GM18508 (cell line): ENCODE data around the gene MOG.

Experiments
- ATAC-seq: cut with Tn5 transposase; IDR thresholded peaks from one replicate; pipeline ENCODE4 v1.9.1; 2021; ENCODE audit warnings: moderate number of reproducible peaks; ENCODE audit not compliant: insufficient read depth, unreplicated experiment

MOG gene

GRCh38 chr6:29656798-29657197, at the start of gene MOG:
Gene MOG (plus strand): TSS chr6:29657092. CDS start chr6:29657210, 118 bp downstream.
- no peak for ATAC-seq

- no peak for ATAC-seq
Measured at GRCh38 chr6:29608131-29608530, 48.8 kb upstream of the MOG start.

GRCh38 chr6:29610540-29610939, 46.4 kb upstream of the MOG start:
- no peak for ATAC-seq

- ATAC-seq = no peak
Measured at GRCh38 chr6:29611426-29611825, 45.5 kb upstream of the MOG start.

- no peak for ATAC-seq
Measured at GRCh38 chr6:29617782-29618554, 38.9 kb upstream of the MOG start.

GRCh38 chr6:29619578-29620160, 37.2 kb upstream of the MOG start:
- no peak for ATAC-seq

GRCh38 chr6:29620630-29621029, 36.3 kb upstream of the MOG start:
- no peak for ATAC-seq

GRCh38 chr6:29624520-29624961, 32.4 kb upstream of the MOG start:
- ATAC-seq = no peak

GRCh38 chr6:29625337-29625930, 31.5 kb upstream of the MOG start:
- no peak for ATAC-seq

GRCh38 chr6:29626948-29627754, 29.7 kb upstream of the MOG start:
- no peak for ATAC-seq

- no peak for ATAC-seq
Measured at GRCh38 chr6:29627755-29628418, 29.0 kb upstream of the MOG start.

- ATAC-seq = no peak
Measured at GRCh38 chr6:29628419-29629281, 28.2 kb upstream of the MOG start.

GRCh38 chr6:29629571-29629970, 27.3 kb upstream of the MOG start:
- no peak for ATAC-seq

GRCh38 chr6:29630315-29630714, 26.6 kb upstream of the MOG start:
- ATAC-seq = no peak

- ATAC-seq = no peak
Measured at GRCh38 chr6:29631209-29631810, 25.6 kb upstream of the MOG start.

GRCh38 chr6:29631860-29632731, 24.8 kb upstream of the MOG start:
- no peak for ATAC-seq

GRCh38 chr6:29632789-29633533, 23.9 kb upstream of the MOG start, which contains the start of gene GABBR1:
Gene GABBR1 (minus strand): TSS chr6:29633183. CDS start chr6:29632385, 798 bp downstream.
- ATAC-seq = no peak
